Left renal cortex interstitium (tissue), 4 donors: ENCODE results near the gene ADAMTS2. TPM values are rescaled to one million over a fixed set of nuclear protein-coding genes. Genes with fewer than 3 reads are reported as not detected.

Experiments used
- DNase-seq, 4 donors: peaks; one replicate each; pipeline ENCODE4 v3.0.0-alpha.2; 2013; ENCODE audit warnings: low read depth in 4 of 4, low spot score in 2 of 4, missing footprints in 1 of 4
- polyA plus RNA-seq, 4 donors: library from polyadenylated mRNA; unstranded; fragments of 120-200 nt; gene quantifications; one replicate each; pipeline ENCODE4 v1.2.1, GENCODE V29; 2013; ENCODE audit not compliant: insufficient read length in 4 of 4

Gene ADAMTS2
- polyA plus RNA-seq, 4 donors = 11.5 to 15.9 (median 12.1) TPM

GRCh38 chr5:179188636-179189035 is 156.6 kb downstream of the ADAMTS2 start:
- DNase-seq = no peak

- no peak for DNase-seq
Measured at GRCh38 chr5:179187681-179188575, 157.3 kb downstream of the ADAMTS2 start.

GRCh38 chr5:179187229-179187678 is 158.0 kb downstream of the ADAMTS2 start:
- DNase-seq = no peak

GRCh38 chr5:179186801-179187200 is 158.5 kb downstream of the ADAMTS2 start:
- DNase-seq = no peak

GRCh38 chr5:179185941-179186411 is 159.3 kb downstream of the ADAMTS2 start:
- DNase-seq = no peak

- DNase-seq = no peak
Measured at GRCh38 chr5:179185256-179185940, 159.9 kb downstream of the ADAMTS2 start.

GRCh38 chr5:179184521-179185050 is 160.7 kb downstream of the ADAMTS2 start:
- DNase-seq = no peak

- DNase-seq = no peak
Measured at GRCh38 chr5:179183481-179183880, 161.8 kb downstream of the ADAMTS2 start.

GRCh38 chr5:179182601-179183000 is 162.7 kb downstream of the ADAMTS2 start:
- DNase-seq = no peak

GRCh38 chr5:179181988-179182387 is 163.3 kb downstream of the ADAMTS2 start:
- DNase-seq = no peak

GRCh38 chr5:179180921-179181645 is 164.2 kb downstream of the ADAMTS2 start:
- no peak for DNase-seq

- DNase-seq = no peak
Measured at GRCh38 chr5:179180061-179180610, 165.1 kb downstream of the ADAMTS2 start.

GRCh38 chr5:179177711-179178575 is 167.3 kb downstream of the ADAMTS2 start:
- no peak for DNase-seq

- no peak for DNase-seq
Measured at GRCh38 chr5:179176571-179177230, 168.6 kb downstream of the ADAMTS2 start.

GRCh38 chr5:179176166-179176565 is 169.1 kb downstream of the ADAMTS2 start:
- DNase-seq = no peak

- no peak for DNase-seq
Measured at GRCh38 chr5:179171816-179172745, 173.2 kb downstream of the ADAMTS2 start.

GRCh38 chr5:179171251-179171815 is 173.9 kb downstream of the ADAMTS2 start:
- no peak for DNase-seq
